Measurements from ENCODE around the gene CREB5. TPM values are rescaled to one million over a fixed set of nuclear protein-coding genes. Genes with fewer than 3 reads are reported as not detected.
A peak's percentile ranks its signal among the peaks of the same experiment; 100 is the strongest.

CREB5 gene
- polyA plus RNA-seq, 1 experiment = 3.9 TPM

DNA sequence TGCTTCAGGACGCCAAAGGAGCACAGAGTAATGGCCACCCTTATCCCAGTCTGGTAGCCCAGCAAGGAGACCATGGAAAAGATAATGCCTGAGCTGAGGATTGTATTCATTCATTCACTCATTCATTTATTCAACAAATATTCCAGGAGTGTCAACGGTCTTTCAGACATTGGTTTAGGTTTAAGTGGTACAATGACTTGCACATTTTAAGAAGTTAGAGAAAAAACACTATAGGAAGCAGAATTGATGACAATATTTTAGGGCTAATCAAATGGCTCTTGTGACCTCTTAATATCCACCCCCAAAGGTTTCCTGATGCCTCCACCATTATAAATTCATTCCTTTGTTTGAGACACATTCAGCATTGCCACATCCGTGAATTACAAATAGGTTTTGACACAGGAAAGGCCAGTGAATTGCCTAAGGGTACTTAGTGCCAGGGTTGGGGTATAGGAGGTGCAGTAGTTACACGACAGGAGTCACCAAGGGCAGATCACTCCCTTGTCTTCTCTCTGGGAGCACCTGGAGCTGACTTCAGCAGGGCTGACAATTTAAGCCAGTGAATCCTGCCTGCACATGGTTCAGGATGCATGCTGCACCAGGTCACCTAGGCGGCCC lies 269.5 kb downstream of the CREB5 start:
- CTCF ChIA-PET = interaction anchor here (0.5 to 1.2 kb wide), 2 partner anchors 12 to 21 kb away, joined by 3 to 4 read pairs; no protein-coding TSS in a partner anchor
- TF ChIP-seq CTCF (IDR thresholded peaks at IDR 0.05; ENCODE audit: insufficient read depth, low read depth, low read length) = no peak

GRCh38 chr7:28682801-28683200 lies 270.5 kb downstream of the CREB5 start:
- ChIA-PET POLR2A (no interaction called here), CTCF (interaction anchor here (1.2 kb wide), 1 partner anchor 13 kb away, joined by 4 read pairs; no protein-coding TSS in a partner anchor)
- Histone ChIP-seq H3K36me3 (ENCODE audit: control insufficient read depth, insufficient read depth, low read length) (no peaks in the 10 kb centered on the region), H3K4me3 (ENCODE audit: low read depth, low read length) (no peak overlapping the region), H3K27me3 (ENCODE audit: control insufficient read depth, insufficient read depth, low read length) (no peaks in the 10 kb centered on the region)
- no peak for TF ChIP-seq CTCF (IDR thresholded peaks at IDR 0.05; ENCODE audit: insufficient read depth, low read depth, low read length)
- DNase-seq (ENCODE audit: low read depth) = no peak

More for the DNA sequence above, 269.5 kb downstream of the CREB5 start:
- H3K36me3 ChIP-seq (ENCODE audit: control insufficient read depth, insufficient read depth, low read length) = no peaks in the 10 kb centered on the region
- H3K4me3 ChIP-seq (ENCODE audit: low read depth, low read length) = no peak overlapping the region
- DNase-seq (ENCODE audit: low read depth) = no peak
- POLR2A ChIA-PET = no interaction called here
- no peaks in the 10 kb centered on the region for H3K27me3 ChIP-seq (ENCODE audit: control insufficient read depth, insufficient read depth, low read length)

DNA sequence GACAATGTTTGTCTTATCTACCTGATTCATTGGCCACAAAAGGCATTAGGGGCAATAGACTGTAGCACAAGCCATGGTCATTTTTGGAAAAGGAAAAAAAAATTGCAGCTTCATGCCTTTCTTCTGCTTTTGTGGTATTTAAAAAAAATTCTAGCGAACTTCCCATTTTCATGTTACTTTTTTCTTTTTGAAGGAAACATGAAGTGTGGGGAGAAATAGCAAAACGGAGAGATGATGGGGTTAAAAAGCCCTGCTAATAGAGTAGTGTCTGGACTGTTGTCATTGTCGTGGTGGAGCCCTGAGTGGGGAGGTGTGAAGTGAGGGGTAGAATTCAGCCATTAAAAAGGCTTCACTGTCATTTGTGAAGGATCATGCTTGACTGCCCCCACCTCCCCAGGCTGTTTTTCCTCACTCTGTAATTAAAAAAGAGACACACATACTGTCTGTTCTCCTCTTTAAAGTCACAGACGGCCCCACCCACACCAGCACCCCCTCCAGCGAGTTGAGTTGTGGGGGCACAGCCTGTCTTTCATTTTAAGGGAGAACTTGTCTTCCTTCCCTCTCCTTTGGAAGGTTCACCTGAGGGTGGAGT lies 272.4 kb downstream of the CREB5 start:
- Histone ChIP-seq H3K36me3 (ENCODE audit: control insufficient read depth, insufficient read depth, low read length) (no peaks in the 10 kb centered on the region), H3K4me3 (ENCODE audit: low read depth, low read length) (no peak overlapping the region), H3K27me3 (ENCODE audit: control insufficient read depth, insufficient read depth, low read length) (no peaks in the 10 kb centered on the region)
- no peak for DNase-seq (ENCODE audit: low read depth)
- ChIA-PET POLR2A (no interaction called here), CTCF (interaction anchor here (0.9 kb wide), 1 partner anchor 39 kb away, joined by 3 read pairs; no protein-coding TSS in a partner anchor)
- TF ChIP-seq CTCF (IDR thresholded peaks at IDR 0.05; ENCODE audit: insufficient read depth, low read depth, low read length) = no peak

DNA sequence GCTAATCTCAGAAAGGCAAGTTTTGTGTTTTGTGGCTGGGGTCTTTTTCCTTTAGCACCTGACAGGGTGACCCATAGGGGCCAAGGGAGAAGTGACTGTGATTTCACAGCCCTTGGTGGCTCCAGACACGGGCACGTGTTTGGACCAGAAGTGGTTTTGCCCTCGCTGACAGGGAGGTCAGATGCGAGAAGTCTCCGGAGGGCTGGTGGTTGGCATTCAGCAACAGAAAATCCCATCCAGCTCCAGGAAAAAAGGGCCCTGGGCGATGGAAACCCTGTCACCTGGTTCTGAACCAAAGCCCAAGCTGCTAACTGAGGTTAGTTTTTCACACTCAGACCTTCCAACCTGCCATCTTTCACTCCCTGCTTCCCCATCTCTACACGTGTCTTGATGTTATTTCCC lies 272.9 kb downstream of the CREB5 start:
- no peaks in the 10 kb centered on the region for H3K36me3 ChIP-seq (ENCODE audit: control insufficient read depth, insufficient read depth, low read length)
- no peak overlapping the region for H3K4me3 ChIP-seq (ENCODE audit: low read depth, low read length)
- TF ChIP-seq CTCF (IDR thresholded peaks at IDR 0.05; ENCODE audit: insufficient read depth, low read depth, low read length) = no peak
- H3K27me3 ChIP-seq (ENCODE audit: control insufficient read depth, insufficient read depth, low read length) = no peaks in the 10 kb centered on the region
- CTCF ChIA-PET = interaction anchor here (0.9 kb wide), 2 partner anchors 39 to 94 kb away, joined by 3 read pairs; no protein-coding TSS in a partner anchor
- POLR2A ChIA-PET = no interaction called here
- DNase-seq (ENCODE audit: low read depth) = no peak

DNA sequence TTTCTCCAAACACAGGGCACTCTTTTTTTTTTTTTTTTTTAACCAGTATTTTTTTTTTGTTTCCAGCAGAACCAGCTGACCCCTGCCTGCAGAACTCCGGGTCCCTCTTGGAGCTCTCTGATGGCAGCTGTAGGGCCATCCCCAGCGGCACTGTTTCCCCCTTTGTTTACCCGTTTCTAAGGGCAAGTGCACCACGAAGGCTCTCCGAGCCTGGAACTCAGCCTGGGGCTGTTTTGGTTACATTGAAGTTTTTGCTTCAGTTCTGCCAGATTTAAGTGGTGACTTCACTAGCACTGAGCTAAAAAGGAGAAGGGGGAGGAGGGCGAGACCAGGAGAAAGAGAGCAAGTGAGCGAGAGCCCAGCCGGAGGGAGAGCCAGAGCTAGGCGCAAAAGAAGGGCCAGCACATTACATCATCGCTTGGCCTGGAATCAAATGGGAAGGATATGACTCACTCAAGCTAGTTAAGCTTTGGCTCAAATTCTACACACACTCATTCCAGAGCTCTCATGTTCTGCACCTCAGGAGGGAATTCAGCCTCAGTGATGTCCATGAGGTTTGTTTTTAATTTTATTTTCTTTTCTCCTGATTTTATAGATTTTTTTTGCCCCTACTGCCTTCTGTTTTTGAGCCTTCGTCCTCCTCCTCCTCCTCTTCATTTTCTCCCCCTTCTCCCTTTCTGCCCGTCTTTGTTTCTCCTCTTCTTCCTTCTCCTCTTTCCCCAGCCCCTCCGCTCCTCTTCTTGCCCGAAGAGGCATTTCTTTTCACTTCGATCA lies 273.5 kb downstream of the CREB5 start:
- H3K4me3 ChIP-seq (ENCODE audit: low read depth, low read length) = peak overlapping the region; percentile 43
- ChIA-PET POLR2A (interaction anchor here (0.7 kb wide), 1 partner anchor 113 kb away, joined by 4 read pairs; no protein-coding TSS in a partner anchor), CTCF (interaction anchor here (0.5 to 1.3 kb wide), 4 partner anchors 38 to 226 kb away, joined by 3 to 6 read pairs (median 3); no protein-coding TSS in a partner anchor)
- no peaks in the 10 kb centered on the region for H3K36me3 ChIP-seq (ENCODE audit: control insufficient read depth, insufficient read depth, low read length)
- TF ChIP-seq CTCF (IDR thresholded peaks at IDR 0.05; ENCODE audit: insufficient read depth, low read depth, low read length) = no peak
- no peaks in the 10 kb centered on the region for H3K27me3 ChIP-seq (ENCODE audit: control insufficient read depth, insufficient read depth, low read length)
- DNase-seq (ENCODE audit: low read depth) = peak; percentile 99

Measured in BJ (cell line).